Hypothalamus (tissue), 51 donors: ENCODE results near the gene PLD5.

Source experiments
- DNase-seq, 51 donors: peaks; one replicate each; lab custom pipeline; 2025; lab: John Stamatoyannopoulos, UW

PLD5 gene

DNA sequence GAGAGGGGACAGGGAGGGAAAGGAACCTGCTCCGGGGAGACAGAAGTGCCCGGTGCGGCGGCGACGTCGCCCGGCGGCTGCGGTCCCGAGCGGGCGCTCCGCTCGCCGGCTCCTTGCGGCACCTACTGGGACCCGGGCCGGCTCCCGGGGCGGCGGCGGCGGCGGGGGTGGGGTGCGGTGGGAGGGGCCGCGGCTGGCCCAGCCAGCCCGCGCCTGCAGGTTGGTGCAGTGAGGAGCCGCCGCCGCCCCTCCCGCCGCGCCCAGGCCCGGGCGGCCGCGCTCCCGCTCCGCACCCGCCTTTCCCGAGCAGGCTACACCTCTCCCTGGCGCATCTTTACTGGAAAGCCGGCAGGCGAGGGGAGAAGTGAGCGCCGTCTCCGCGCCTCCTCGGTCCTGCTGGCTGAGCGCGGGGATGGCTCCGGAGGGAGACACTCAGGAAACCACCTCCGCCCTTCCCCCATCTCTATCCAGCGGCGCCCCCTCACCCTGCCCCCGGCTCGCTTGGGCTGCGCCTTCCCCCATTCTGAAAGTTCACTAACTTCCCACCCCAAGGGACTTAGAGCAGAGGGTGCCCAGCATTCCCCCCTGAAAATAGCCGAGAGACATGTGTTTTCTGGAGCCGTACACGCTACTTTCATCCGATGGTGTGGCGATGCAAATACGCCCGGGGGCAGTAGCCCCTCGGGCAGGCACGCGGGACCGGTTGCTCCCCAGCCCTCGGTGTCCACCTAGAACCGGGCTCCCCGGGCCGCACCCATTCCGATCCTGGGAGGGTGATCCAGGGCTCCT is at the start of gene PLD5:
PLD5 (minus strand) TSS at position 127 of the 789 bp plus-strand sequence.
- peak in 24 of 51 donors; percentile 4 to 58 (median 32) for DNase-seq

DNA sequence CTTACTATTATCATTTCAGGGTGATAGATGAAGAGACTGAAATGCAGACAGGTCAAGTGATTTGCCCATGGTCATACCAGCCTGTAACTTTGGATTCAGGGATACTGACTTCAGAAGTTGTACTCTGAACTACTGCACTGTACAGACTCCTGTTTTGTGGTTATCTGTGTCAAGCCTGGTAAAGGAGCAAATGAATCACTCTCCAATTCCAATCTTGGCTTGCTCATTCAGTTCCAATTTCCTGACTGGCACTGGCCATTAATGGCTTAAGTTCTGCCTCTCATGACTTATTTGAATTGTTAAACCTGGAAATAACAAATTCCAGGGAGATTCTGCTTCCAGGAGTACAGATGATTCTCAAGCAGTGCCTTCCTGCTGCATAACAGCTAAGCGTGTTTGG is 45.4 kb upstream of the PLD5 start:
- DNase-seq = no peak

DNA sequence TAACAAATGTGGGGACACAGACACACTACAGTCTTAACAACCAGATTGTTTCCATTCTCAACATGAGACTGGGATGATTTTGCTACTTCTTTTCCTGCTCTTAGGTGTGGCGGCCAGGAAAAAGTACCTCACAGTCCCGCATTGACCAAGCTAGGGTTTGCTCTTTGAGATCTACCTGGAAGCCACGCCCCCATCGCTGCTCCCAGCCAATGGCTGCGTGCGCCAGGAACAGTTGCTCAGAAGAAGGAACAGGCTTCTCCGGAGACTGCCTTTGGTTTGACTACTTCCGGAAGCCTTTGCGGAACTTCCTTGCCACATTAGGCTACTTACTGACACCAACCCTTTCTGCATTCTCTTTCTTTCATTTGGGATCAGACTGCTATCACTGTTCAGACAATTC is 44.2 kb upstream of the PLD5 start:
- DNase-seq = no peak

DNA sequence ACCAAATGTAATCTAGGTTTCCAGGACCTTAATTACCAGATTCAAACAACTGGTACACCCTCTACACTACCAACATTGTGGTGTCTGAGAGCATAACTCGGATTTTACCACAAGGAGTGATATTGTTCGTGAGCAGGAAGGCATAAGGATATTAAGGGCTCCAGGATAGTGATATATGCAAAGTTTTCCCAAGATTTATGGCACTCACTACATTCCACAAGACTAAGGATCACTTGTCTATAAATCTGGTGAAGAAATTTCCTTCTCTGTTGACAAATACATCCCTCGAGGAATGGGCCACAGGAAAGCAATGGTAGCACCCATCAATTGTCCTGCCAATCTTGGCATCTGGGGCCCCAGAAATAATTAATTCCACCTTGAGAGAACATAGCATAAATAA is 43.1 kb upstream of the PLD5 start:
- DNase-seq = no peak

DNA sequence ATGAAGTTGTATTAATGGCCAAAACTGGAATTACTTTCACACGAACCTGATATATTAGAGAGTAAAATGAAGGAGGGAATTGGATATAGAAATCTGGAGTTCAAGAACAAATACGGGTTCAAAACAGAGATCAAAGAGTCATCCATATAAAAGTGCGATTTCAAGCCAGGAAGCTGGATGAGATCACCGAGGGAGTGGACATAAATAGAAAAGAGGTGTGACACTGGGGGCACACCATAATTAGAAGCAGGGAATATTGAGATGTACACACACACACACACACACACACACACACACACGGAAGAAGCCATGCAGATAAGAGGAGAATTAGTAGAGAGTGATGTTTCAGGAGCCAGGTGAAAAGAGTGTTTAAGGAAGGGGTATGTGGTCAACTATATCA is 32.3 kb upstream of the PLD5 start:
- no peak for DNase-seq

DNA sequence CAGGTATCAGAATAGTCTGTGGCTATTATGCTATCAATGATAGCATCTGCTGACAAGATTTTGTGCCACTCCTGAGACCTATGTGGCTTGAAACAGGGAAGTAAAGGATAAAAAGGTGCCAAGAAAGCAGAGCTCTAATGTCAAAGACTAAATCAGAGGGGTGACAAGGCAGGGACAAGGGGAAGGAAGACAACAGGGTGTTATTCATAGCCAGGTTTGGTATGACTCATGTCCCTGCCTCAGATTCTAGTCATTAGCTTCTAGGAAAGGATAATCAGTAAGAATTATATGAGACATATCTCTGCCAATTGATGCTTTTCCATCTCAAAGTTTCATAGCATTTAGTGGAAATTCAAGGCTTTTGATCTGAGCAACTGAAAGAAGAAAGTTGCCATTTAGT is 31.8 kb upstream of the PLD5 start:
- no peak for DNase-seq

- DNase-seq = no peak
These were observed 30.1 kb upstream of the PLD5 start for GRCh38 chr1:242554577-242554976.

DNA sequence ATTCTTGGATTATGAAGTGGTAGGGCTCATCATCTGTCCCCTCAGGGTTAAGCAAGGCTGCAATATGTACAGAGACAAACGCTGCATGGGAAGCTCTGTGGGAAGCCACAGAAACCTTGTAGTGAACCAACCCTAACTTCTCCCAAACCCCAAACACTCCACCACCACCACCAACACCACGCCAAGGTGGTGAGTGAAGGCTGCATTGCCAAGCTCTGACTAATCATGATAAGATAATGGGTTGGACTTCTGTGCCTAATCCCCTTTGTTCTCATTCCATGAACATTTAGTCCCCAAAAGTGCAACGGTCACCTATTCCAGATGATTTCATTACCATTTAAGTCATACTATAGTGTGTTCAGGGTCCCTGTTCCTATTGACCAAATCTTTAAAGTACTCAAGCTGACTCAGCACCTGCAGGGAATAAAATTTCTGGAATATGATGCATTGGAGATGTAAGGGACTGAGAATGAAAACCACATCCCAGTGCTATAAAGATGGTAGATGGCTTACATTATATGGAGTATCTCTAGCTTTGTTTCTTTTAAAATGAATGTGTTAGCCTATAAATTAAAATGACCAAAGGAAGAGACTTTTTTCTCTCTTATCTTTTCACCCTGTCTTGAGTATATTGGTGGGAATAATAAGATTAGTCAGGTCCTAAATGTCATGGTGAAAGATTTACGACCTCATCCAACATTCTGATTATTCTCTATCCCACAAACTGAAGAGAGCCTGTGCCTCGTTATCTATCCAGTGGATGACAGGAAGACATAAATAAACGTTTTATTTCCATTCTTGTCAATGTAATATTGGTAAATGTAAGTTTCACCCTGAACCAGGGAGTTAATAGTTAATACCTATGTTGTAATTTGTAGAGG is 22.6 kb upstream of the PLD5 start:
- no peak for DNase-seq

- no peak for DNase-seq
These were observed 21.9 kb upstream of the PLD5 start for GRCh38 chr1:242546441-242546840.

DNA sequence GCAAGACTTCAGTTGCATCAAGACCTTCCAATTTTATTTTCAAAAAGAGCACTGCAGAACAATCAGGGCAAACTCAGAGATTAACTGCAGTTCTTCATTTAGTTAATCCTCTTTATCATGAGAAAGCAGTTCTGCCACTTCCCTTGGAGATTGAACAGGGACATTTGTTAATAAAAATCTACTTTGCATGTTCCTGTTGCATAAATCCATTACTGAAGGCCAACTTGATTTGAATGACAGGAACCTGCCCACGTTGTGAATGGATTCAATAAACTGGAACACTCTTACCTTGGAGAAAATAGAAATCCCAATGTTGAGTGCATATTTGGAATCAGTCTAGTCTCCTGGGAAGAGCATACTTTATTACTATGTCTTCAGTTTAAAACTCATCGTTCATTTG is 19.6 kb upstream of the PLD5 start:
- DNase-seq = no peak

DNA sequence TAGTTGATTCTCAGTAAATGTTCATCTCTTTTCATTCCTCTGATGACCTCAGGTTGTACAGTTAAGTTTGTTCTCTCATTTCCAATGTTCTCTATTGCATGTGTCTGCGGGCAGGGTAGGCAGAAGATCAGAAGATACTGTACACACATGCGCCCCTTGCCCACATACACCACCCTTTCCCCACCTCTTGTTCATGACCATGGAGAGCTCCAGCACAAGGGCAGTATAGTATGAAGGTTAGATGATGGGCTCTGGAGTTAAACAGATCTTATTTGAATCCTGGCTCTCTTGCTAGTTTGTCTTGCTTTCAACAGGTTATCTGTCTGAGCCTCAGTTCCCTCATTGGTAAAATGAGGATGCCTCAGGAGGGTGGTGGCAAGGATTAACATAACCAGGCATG is 17.8 kb upstream of the PLD5 start:
- DNase-seq = no peak

- DNase-seq = no peak
These were observed 11.5 kb upstream of the PLD5 start for GRCh38 chr1:242535986-242536385.

- no peak for DNase-seq
These were observed 10.3 kb upstream of the PLD5 start for GRCh38 chr1:242534753-242535152.

- no peak for DNase-seq
These were observed 6.3 kb upstream of the PLD5 start for GRCh38 chr1:242530761-242531160.

DNA sequence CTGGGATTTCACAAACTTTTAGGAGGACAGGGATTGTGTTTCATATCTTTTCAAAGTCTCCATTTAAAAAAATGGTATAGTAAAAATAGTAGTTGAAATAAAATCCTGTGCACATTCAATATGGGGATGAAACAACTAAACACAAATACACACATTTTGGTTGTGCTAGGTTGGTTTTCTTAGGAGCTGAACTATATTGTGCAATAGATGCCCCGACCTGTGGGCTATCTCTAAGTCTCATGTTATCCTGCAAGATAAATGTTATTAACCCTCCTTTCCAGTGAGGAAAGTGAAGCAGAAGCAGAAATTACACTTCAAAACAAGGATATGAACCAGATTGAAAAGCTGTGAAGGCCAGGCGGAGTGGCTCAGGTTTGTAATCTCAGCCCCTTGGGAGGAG is 1.3 kb upstream of the PLD5 start:
- no peak for DNase-seq

DNA sequence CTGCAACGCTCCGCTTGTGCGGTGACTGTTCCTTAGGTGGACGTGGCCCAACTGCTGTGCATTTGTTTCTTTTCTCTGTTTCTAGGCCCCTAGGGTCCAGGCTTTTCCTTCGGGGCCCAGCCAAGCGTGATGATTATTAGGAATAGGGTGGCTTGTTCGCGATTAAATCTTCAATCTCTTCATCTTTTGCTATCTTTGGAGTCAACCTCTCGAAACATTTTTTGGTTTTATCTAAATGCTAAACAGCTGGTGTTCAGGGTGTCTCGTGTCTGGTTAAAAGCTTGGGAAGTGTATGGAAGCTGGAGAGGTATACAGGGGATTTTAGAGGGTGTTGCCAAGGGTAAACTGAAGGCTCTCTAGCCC is 844 bp upstream of the PLD5 start:
- DNase-seq = peak in 2 of 51 donors; percentile 9 to 14

DNA sequence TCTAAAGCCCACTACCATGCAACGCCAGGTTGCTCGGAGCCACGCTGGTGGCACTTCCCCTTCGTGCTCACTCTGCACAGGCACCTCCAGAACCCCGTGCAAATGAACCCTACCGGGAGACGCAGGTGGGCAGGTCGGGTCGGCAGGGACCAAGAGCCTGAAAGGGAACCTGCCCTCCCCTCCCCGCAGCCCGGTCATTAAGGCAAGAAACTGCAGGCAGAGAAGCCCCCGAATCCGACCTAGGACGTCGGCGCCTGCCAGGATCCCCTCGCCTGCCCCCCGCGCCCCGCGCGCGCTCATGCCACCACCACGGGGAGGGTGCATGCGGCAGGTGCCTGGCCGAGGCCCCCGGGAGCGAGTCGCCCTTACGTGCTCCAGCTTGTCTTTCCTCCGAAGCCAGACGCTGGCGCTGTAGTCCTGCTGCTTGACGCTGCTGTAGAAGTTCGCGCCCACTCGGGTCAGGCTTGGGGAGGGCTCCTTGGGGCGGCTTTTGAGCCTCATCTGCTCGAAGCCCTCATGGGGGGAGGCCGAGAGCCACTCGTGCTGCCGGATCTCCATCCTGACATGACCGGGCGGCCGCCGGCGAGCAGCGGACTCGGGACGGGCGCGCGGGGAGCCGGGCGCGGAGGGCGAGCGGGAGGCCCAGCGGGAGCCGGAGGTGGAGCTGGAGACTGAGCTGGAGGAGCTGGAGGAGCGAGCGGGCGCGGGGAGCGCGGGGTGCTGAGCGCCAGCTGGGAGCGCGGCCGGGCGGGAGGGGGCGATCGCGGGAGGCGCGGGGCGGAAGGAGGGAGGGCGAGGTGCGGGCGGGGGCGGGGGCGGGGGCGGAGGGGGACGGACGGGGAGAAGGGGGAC is 552 bp downstream of the PLD5 start:
- DNase-seq = peak in 44 of 51 donors; percentile 5 to 85 (median 56)

DNA sequence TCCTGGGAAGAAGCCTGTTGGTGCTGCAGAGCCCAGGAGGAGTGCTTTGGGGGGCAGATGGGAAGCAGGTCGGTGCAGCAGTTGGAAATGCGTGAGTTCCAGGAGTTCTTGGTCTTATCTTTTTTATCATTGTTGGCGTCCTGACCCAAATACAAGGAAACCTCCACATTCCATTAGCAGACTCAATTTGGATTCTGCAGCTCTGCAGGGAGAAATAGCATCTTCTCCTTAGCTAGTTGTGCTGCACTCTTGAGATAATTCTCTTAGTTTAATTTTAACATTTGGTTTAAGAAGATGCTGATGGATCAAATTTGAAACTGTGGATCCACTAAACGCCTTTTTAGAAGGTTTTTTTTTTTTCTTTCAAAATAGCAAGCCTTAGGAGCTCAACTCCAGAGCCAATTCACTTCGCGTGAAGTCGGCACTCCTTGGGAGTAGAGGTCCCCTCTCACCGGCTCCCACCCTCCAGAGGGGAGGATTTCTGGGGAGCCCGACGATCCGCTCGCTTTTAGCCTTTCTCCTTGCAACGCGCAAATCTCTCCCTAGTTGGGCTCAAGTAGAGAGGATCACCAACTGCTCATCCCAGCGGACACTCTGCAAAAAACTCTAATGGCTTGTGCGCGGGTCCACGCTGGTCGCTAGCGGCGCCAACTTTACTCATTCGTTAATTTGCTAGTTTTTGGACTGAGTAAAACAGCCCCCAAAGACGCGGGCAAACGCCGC is 1.3 kb downstream of the PLD5 start:
- peak in 5 of 51 donors; percentile 1 to 50 (median 16) for DNase-seq

- peak in 3 of 51 donors; percentile 2 to 59 (median 41) for DNase-seq
These were observed 2.1 kb downstream of the PLD5 start for GRCh38 chr1:242522304-242522945.

GRCh38 chr1:242515555-242515954 is 8.9 kb downstream of the PLD5 start:
- DNase-seq = no peak
